GM12865 (cell line): ENCODE results near the gene CCDC60.
"Not testable (repeated sequence)": the region's sequence is repeated elsewhere in the genome, so short reads cannot be mapped to it uniquely, and the experiment has no call there.

Experiments used
- DNase-seq: peaks from one replicate; pipeline ENCODE4 v3.0.0; 2010; ENCODE audit warnings: low read depth
- H3K4me3 ChIP-seq: 2 replicates; pipeline ENCODE4 v1.5.1; 2011; ENCODE audit warnings: mild to moderate bottlenecking, low read depth, low read length, control low read depth
- TF ChIP-seq, protein P1 (sequence below): IDR thresholded peaks from 2 replicates; pipeline ENCODE4 v1.5.1; 2011; ENCODE audit warnings: low read length, control low read depth, low read depth, inconsistent platforms; ENCODE audit not compliant: insufficient read depth; ENCODE audit errors: missing control alignments

CCDC60 gene

DNA sequence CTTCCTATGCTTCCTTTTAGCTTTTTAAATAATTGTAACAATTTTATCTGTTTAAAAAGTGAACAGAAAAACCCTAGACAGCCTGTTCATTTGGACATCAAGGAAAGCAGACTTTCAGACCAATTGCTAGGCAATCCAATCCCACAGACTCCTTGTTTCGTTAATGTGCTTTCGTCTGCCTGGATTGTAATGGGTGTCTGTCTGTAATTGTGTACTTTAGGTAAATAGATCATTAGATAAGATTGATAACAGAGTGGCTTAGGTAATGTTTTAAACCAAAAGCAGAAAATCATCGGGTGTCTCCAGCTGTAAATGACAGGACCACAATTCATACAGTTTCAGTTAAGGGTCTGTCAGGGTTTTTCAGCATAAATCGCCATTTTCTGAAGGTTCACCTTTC lies 19.6 kb downstream of the CCDC60 start:
- no peak overlapping the region for H3K4me3 ChIP-seq
- TF ChIP-seq, protein P1, sequence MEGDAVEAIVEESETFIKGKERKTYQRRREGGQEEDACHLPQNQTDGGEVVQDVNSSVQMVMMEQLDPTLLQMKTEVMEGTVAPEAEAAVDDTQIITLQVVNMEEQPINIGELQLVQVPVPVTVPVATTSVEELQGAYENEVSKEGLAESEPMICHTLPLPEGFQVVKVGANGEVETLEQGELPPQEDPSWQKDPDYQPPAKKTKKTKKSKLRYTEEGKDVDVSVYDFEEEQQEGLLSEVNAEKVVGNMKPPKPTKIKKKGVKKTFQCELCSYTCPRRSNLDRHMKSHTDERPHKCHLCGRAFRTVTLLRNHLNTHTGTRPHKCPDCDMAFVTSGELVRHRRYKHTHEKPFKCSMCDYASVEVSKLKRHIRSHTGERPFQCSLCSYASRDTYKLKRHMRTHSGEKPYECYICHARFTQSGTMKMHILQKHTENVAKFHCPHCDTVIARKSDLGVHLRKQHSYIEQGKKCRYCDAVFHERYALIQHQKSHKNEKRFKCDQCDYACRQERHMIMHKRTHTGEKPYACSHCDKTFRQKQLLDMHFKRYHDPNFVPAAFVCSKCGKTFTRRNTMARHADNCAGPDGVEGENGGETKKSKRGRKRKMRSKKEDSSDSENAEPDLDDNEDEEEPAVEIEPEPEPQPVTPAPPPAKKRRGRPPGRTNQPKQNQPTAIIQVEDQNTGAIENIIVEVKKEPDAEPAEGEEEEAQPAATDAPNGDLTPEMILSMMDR, result no peak
- DNase-seq, result no peak

DNA sequence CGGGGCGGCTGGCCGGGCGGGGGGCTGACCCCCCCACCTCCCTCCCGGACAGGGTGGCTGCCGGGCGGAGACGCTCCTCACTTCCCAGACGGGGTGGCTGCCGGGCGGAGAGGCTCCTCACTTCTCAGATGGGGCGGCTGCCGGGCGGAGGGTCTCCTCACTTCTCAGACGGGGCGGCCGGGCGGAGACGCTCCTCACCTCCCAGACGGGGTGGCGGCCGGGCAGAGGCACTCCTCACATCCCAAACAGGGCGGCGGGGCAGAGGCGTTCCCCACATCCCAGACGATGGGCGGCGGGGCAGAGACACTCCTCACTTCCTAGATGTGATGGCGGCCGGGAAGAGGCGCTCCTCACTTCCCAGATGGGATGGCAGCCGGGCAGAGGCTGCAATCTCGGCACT lies 25.8 kb downstream of the CCDC60 start:
- not testable (repeated sequence) for DNase-seq, H3K4me3 ChIP-seq

DNA sequence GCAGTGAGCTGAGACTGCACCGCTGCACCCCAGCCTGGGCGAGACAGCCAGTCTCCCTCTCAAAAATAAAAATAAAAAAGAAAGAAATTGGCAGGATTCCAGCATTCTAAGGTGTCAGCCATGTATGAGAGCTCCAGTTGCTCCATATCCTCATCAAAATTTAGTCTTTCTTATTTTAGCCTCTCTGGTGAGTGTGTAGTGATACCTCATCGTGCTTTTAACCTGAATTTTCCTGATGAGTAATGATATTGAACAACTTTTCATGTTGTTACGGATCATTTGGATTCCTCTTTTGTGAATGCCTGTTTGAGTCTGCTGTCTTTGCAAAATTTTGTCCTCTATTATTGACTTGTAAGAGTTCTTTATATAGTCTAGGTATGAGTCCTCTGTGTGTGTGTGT lies 28.5 kb downstream of the CCDC60 start:
- DNase-seq, result no peak
- no peak overlapping the region for H3K4me3 ChIP-seq
- TF ChIP-seq, protein P1, result no peak

DNA sequence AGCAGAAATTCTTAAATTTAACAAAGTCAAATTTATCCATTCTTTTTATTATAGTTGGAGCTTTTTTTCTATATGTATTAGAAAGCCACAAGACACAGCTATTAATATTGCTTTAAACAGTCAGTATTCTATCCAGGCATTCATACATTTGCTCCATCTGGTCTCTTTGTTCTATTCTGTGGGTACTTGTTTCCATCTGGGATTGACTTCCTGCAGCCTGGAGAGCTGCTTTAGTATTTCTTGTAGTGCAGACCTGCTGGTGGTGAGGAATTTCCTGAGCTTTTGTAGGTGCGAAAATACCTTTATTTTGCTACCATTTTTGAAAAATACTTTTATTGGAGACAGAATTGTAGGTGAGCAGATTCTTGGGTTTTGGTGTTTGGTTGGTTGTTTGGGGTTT lies 29.0 kb downstream of the CCDC60 start:
- TF ChIP-seq, protein P1, result no peak
- no peak for DNase-seq
- no peak overlapping the region for H3K4me3 ChIP-seq

DNA sequence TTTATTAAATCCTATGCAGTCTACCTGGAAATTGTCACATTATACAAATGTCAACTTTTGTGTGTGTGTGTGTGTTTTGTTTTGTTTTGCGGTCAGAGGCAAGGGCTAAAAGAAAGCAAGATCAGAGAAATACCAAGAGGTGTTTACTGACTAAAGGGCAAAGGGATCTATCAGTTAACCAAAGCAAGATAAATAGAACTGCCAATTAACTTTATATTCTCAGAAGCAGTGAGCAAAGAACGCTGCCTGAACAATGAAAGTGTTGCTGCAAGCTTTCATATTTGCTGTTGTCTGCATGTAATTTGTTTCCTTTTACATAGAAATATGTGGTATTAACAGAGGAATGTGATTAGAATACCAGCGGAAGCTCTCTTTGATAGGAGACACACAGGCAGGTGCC lies 30.9 kb downstream of the CCDC60 start:
- TF ChIP-seq, protein P1, result no peak
- no peak for DNase-seq
- H3K4me3 ChIP-seq, result no peak overlapping the region

DNA sequence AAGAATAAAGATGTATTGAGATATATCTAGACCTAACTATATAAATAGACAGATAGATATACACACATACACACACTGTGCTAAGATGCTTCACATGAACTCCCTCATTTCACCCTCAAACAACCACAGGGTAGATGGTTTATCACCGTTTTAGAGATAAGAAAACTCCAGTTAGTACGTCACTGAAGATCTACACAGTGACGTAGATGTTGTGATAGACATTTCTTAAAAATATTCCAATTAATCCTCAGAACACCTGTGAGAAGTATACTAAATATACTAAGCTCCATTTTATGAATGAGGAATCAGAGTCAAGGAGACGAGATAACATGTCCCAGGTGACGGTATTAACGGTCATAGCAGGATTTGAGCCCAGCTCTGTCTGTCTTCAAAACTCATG lies 31.5 kb downstream of the CCDC60 start:
- no peak for DNase-seq
- H3K4me3 ChIP-seq, result no peak overlapping the region
- TF ChIP-seq, protein P1, result no peak

DNA sequence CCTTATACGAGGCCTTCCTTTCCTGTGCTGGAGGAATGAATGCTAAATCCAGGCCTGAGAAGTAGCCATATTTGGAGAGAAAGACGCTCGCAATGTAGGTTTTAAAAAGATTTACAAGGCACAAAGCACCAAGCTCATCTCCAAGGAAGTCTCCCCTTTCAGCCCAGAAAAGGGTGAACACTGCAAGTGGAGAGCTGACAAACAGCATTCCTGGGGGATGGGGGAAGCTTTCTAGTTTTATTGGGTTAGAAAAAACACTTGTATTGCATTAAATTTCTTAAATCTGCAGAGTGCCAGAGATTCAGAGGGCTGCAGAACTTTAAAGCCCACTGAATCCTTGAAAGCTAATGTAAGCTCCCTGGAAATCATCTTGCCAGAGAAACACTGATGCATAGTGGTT lies 34.6 kb downstream of the CCDC60 start:
- no peak overlapping the region for H3K4me3 ChIP-seq
- no peak for DNase-seq

More for the DNA sequence above, 34.6 kb downstream of the CCDC60 start:
- TF ChIP-seq, protein P1, result no peak
